B cell (primary cell): Measurements from ENCODE around the gene DNALI1. TPM values are rescaled to one million over a fixed set of nuclear protein-coding genes. Genes with fewer than 3 reads are reported as not detected.

Source experiments
- ATAC-seq: fragments of 200-7000 bp; cut with Tn5 transposase; one replicate; pipeline ENCODE4 v1.10.0; 2021; ENCODE audit warnings: low read depth, mild to moderate bottlenecking, moderate number of reproducible peaks, moderate library complexity
- CTCF ChIA-PET: fragments of 350-600 bp; sonication (Branson Sonifier 250); formaldehyde crosslinking; loops from one replicate; lab custom pipeline; 2021; ENCODE audit warnings: antibody characterized with exemption, inconsistent platforms; lab: Charles Lee
- POLR2A ChIA-PET: fragments of 350-600 bp; sonication (Branson Sonifier 250); formaldehyde crosslinking; loops from one replicate; lab custom pipeline; 2021; ENCODE audit warnings: antibody characterized with exemption; lab: Charles Lee
- DNase-seq: peaks from one replicate; pipeline ENCODE4 v3.0.0; 2013
- H2AFZ ChIP-seq: 2 replicates; pipeline ENCODE4 v1.6.1; 2012; ENCODE audit warnings: mild to moderate bottlenecking, low read depth, low read length; ENCODE audit not compliant: insufficient read depth, poor library complexity, severe bottlenecking
- H3K27ac ChIP-seq, 2 donors: 1 replicate in 1 of 2; 2 replicates in 1 of 2; pipeline ENCODE4 v1.5.1; 2012 to 2013; ENCODE audit warnings: low read length in 2 of 2, mild to moderate bottlenecking in 2 of 2, moderate library complexity in 1 of 2
- H3K27me3 ChIP-seq, 4 experiments: fragments of 200-600 bp in 1 of 4; sonication (generic) in 1 of 4; replicated peaks in 1 of 4; 1 replicate in 2 of 4; 2 replicates in 2 of 4; pipeline versions ENCODE4 v1.6.1 to v1.7.0; 2013 to 2016; ENCODE audit warnings: low read length in 3 of 4, mild to moderate bottlenecking in 2 of 4, mixed read lengths in 1 of 4, moderate library complexity in 1 of 4; ENCODE audit not compliant: insufficient read depth in 4 of 4, control insufficient read depth in 3 of 4; ENCODE audit errors: control extremely low read depth in 1 of 4
- H3K36me3 ChIP-seq, 2 experiments: replicated peaks in 1 of 2; 1 replicate in 1 of 2; 2 replicates in 1 of 2; pipeline versions ENCODE4 v1.6.1 to v1.7.1; 2013; ENCODE audit warnings: low read length in 1 of 2; ENCODE audit not compliant: insufficient read depth in 2 of 2, control insufficient read depth in 1 of 2; ENCODE audit errors: control extremely low read depth in 1 of 2, extremely low read depth in 1 of 2
- H3K4me1 ChIP-seq, 2 donors: fragments of 200-600 bp in 1 of 2; sonication (generic) in 1 of 2; 1 replicate in 1 of 2; 2 replicates in 1 of 2; pipeline versions ENCODE4 v1.5.1 to v1.6.1; 2013 to 2017; ENCODE audit warnings: low read length in 2 of 2; ENCODE audit not compliant: control insufficient read depth in 2 of 2, insufficient read depth in 2 of 2
- H3K4me2 ChIP-seq: replicated peaks from 2 replicates; pipeline ENCODE3; 2012; ENCODE audit warnings: mild to moderate bottlenecking, low read depth, low read length; ENCODE audit not compliant: poor library complexity, severe bottlenecking
- H3K4me3 ChIP-seq, 5 experiments: fragments of 200-600 bp in 1 of 5; sonication (generic) in 1 of 5; 1 replicate in 3 of 5; 2 replicates in 2 of 5; pipeline versions ENCODE4 v1.5.1 to v1.7.0; 2011 to 2016; ENCODE audit warnings: low read length in 4 of 5, mild to moderate bottlenecking in 4 of 5, low read depth in 2 of 5, control low read depth in 1 of 5, moderate library complexity in 1 of 5; ENCODE audit not compliant: insufficient read depth in 1 of 5; ENCODE audit errors: control extremely low read depth in 1 of 5, extremely low read depth in 1 of 5
- H3K79me2 ChIP-seq: fragments of 200-600 bp; sonication (generic); one replicate; pipeline ENCODE4 v1.6.0; 2016; ENCODE audit warnings: low read length; ENCODE audit not compliant: control insufficient read depth, insufficient read depth
- H3K9ac ChIP-seq: fragments of 200-600 bp; sonication (generic); 2 replicates; pipeline ENCODE4 v1.6.1; 2017; ENCODE audit warnings: mild to moderate bottlenecking, low read length, moderate library complexity
- H3K9me3 ChIP-seq, 3 donors: one replicate each; pipeline versions ENCODE4 v1.6.1 to v1.7.1; 2013; ENCODE audit warnings: low read length in 2 of 3; ENCODE audit not compliant: control insufficient read depth in 2 of 3, insufficient read depth in 1 of 3; ENCODE audit errors: control extremely low read depth in 1 of 3
- H4K20me1 ChIP-seq: 2 replicates; pipeline ENCODE4 v1.6.0; 2012; ENCODE audit warnings: mild to moderate bottlenecking, low read length; ENCODE audit not compliant: insufficient read depth, control insufficient read depth, poor library complexity, severe bottlenecking
- H3K27ac Mint-ChIP-seq: one replicate; pipeline ENCODE4 v1.8.0; 2021; ENCODE audit warnings: mixed read lengths
- H3K27me3 Mint-ChIP-seq: one replicate; pipeline ENCODE4 v1.8.0; 2021; ENCODE audit warnings: mixed read lengths
- H3K4me1 Mint-ChIP-seq: one replicate; pipeline ENCODE4 v1.8.0; 2021; ENCODE audit warnings: mixed read lengths
- H3K4me3 Mint-ChIP-seq: one replicate; pipeline ENCODE4 v1.8.0; 2021; ENCODE audit warnings: mixed read lengths
- H3K9me3 Mint-ChIP-seq: one replicate; pipeline ENCODE4 v1.8.0; 2022; ENCODE audit warnings: mixed read lengths; ENCODE audit not compliant: insufficient read depth
- EZH2 ChIP-seq: IDR thresholded peaks from 2 replicates; pipeline ENCODE4 v1.6.1; 2012; ENCODE audit warnings: borderline replicate concordance, low read depth, mild to moderate bottlenecking, moderate library complexity, low read length; ENCODE audit not compliant: insufficient read depth, poor library complexity, severe bottlenecking
- WGBS: methylation state at CpG from one replicate; pipeline ENCODE4 v1.1.5; 2013; ENCODE audit warnings: missing lambda C conversion rate; ENCODE audit not compliant: insufficient coverage; 5-methylcytosine and 5-hydroxymethylcytosine counted together
- intact Hi-C: fragments of 100-400 bp; cut with micrococcal nuclease; formaldehyde crosslinking; loops from one replicate; pipeline ENCODE4 v1.10.0; 2022
- polyA plus RNA-seq: library from polyadenylated mRNA; depleted of rRNA; stranded (reverse); fragments of >200 nt; gene quantifications from 2 replicates; pipeline ENCODE4 v1.2.3, GENCODE V29; 2012
- total RNA-seq, 2 donors: library from RNA; stranded (reverse); fragments of 120-200 nt in 1 of 2; gene quantifications; 1 replicate in 1 of 2; 2 replicates in 1 of 2; pipeline versions ENCODE4 v1.2.3 to v1.2.4, GENCODE V29; 2013 to 2022
- TF ChIP-seq, protein P1 (sequence below): fragments of 200-600 bp; IDR thresholded peaks from one replicate; pipeline ENCODE4 v1.8.0; 2022; ENCODE audit warnings: antibody characterized with exemption, mild to moderate bottlenecking

The DNALI1 gene
- total and polyA plus RNA-seq, 2 donors (not counting 1 experiment from before 2014, with no cell fraction given): not detected

DNA sequence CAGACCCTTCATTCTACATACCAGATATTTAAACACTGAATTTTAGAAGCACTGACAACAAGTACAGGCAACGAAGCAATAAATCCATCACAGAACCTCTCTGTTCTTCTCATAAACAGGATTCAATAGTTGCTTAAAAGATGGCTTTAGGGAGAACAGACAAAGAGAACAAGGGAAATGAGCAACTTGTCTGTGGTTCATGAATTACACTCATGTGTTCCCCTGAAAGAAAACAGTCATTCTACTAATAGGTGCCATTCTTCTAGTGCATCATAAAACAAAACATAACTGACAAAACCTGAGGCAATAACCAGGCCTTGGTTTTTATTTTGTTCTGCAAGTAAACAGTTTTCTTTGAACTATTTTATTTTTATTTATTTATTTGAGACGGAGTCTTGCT is 32.2 kb downstream of the DNALI1 start:
- no peak overlapping the region for H3K27ac ChIP-seq
- WGBS: no CpG with 5 or more reads among the region's 2 CpGs
- no peak overlapping the region for H3K4me2 ChIP-seq
- no peaks in the 10 kb centered on the region for H3K27me3 ChIP-seq
- intact Hi-C loops: no loop called here
- H3K4me1 Mint-ChIP-seq: peaks cover 4% of the 10 kb centered on the region
- H3K79me2 ChIP-seq: peaks cover 25% of the 10 kb centered on the region
- POLR2A ChIA-PET: no interaction called here
- no peak for DNase-seq
- peaks cover 24% of the 10 kb centered on the region for H4K20me1 ChIP-seq
- no peaks in the 10 kb centered on the region for H3K9me3 ChIP-seq
- no peak overlapping the region for H2AFZ ChIP-seq
- H3K27ac Mint-ChIP-seq: no peak overlapping the region
- H3K9me3 Mint-ChIP-seq: no peaks in the 10 kb centered on the region
- no peak overlapping the region for H3K4me3 ChIP-seq
- H3K36me3 ChIP-seq: peaks cover 6 to 74% of the 10 kb centered on the region in 2 experiments
- H3K27me3 Mint-ChIP-seq: no peaks in the 10 kb centered on the region
- no peak overlapping the region for H3K9ac ChIP-seq
- no peak for ATAC-seq
- peaks cover 0 to under 1% of the 10 kb centered on the region in 2 donors for H3K4me1 ChIP-seq
- H3K4me3 Mint-ChIP-seq: no peak overlapping the region
- CTCF ChIA-PET: interaction anchor here (1.1 kb wide), 1 partner anchor 105 kb away, joined by 5 read pairs; no protein-coding TSS in a partner anchor
- TF ChIP-seq, protein P1, sequence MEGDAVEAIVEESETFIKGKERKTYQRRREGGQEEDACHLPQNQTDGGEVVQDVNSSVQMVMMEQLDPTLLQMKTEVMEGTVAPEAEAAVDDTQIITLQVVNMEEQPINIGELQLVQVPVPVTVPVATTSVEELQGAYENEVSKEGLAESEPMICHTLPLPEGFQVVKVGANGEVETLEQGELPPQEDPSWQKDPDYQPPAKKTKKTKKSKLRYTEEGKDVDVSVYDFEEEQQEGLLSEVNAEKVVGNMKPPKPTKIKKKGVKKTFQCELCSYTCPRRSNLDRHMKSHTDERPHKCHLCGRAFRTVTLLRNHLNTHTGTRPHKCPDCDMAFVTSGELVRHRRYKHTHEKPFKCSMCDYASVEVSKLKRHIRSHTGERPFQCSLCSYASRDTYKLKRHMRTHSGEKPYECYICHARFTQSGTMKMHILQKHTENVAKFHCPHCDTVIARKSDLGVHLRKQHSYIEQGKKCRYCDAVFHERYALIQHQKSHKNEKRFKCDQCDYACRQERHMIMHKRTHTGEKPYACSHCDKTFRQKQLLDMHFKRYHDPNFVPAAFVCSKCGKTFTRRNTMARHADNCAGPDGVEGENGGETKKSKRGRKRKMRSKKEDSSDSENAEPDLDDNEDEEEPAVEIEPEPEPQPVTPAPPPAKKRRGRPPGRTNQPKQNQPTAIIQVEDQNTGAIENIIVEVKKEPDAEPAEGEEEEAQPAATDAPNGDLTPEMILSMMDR: no peak
- TF ChIP-seq EZH2: no peak

DNA sequence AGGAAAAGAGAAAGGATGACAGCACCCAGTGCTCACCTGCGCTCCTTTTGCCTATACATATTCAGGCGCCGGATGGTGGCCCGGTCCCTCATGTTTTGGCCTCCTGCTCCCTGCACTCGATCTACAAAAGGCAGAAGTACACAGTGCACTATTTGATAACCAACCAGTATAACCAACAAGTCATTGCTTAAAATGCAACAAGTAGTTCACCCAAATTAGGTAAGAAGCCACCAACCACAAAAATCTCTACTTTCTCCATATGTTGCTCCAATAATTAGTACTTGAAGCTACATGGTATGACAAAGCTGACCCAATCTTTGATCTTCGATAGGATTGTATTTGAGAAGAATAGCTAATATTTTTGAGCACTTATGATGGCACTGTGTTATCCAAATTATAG is 37.0 kb downstream of the DNALI1 start:
- Histone ChIP-seq H3K9me3 (no peaks in the 10 kb centered on the region), H3K27me3 (no peaks in the 10 kb centered on the region), H2AFZ (no peak overlapping the region), H3K4me3 (no peak overlapping the region), H3K4me2 (no peak overlapping the region), H3K36me3 (peaks cover 0 to 35% of the 10 kb centered on the region in 2 experiments), H3K9ac (no peak overlapping the region), H4K20me1 (peaks cover 31% of the 10 kb centered on the region), H3K4me1 (peaks cover 16 to 20% of the 10 kb centered on the region in 2 donors), H3K79me2 (peaks cover 39% of the 10 kb centered on the region), H3K27ac (no peak overlapping the region)
- intact Hi-C loops: no loop called here
- no peak for TF ChIP-seq EZH2
- TF ChIP-seq, protein P1: no peak
- ChIA-PET CTCF (interaction anchor here (1.4 kb wide), 1 partner anchor 9 kb away, joined by 4 read pairs; no protein-coding TSS in a partner anchor), POLR2A (no interaction called here)
- no peak for ATAC-seq
- peak overlapping the region; percentile 29 for H3K4me3 Mint-ChIP-seq
- no peaks in the 10 kb centered on the region for H3K27me3 Mint-ChIP-seq
- H3K9me3 Mint-ChIP-seq: no peaks in the 10 kb centered on the region
- 100% methylated on average over 5 of the region's 6 CpGs for WGBS
- peaks cover 26% of the 10 kb centered on the region for H3K4me1 Mint-ChIP-seq
- no peak overlapping the region for H3K27ac Mint-ChIP-seq
- DNase-seq: no peak
